ENCODE measurements around the gene MAP3K2. TPM values are rescaled to one million over a fixed set of nuclear protein-coding genes. Genes with fewer than 3 reads are reported as not detected.

MAP3K2 gene
- total and polyA plus RNA-seq, 4 donors, result 5.9 to 46.2 (median 17.0) TPM

DNA sequence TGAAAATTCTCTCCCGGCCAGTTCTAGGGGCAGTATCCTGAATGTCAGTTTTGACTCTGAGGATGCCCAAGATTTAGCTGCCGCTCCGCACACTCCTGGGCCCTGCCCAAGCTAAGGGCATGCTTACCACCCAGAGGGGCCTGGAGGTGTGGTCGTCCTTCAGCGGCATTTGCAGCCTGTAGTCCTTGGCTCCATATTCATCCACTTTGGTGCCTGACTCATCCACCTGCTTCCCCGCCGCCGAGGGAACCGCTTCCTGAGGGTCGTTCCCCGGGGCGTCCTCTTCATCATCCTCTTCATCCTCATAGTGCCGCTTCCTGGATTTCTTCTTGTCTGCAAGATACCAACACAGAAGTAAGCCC is 94.4 kb downstream of the MAP3K2 start:
- peak overlapping the region; percentile 28 to 64 for H3K27ac ChIP-seq (ENCODE audit: low read depth in 1 of 2, low read length in 2 of 2)
- DNase-seq (ENCODE audit: low spot score), result no peak
- H3K4me3 ChIP-seq (ENCODE audit: low read depth in 1 of 3, low read length in 3 of 3), result peak overlapping the region; percentile 80 to 89 (median 86)
- peaks cover 5 to 17% (median 7%) of the 10 kb centered on the region in 4 donors for H3K4me1 ChIP-seq (ENCODE audit: control insufficient read depth in 4 of 4, insufficient read depth in 4 of 4, low read length in 3 of 4)
- WGBS, result 23% methylated on average over 13 of the region's 13 CpGs
- TF ChIP-seq, protein P1, sequence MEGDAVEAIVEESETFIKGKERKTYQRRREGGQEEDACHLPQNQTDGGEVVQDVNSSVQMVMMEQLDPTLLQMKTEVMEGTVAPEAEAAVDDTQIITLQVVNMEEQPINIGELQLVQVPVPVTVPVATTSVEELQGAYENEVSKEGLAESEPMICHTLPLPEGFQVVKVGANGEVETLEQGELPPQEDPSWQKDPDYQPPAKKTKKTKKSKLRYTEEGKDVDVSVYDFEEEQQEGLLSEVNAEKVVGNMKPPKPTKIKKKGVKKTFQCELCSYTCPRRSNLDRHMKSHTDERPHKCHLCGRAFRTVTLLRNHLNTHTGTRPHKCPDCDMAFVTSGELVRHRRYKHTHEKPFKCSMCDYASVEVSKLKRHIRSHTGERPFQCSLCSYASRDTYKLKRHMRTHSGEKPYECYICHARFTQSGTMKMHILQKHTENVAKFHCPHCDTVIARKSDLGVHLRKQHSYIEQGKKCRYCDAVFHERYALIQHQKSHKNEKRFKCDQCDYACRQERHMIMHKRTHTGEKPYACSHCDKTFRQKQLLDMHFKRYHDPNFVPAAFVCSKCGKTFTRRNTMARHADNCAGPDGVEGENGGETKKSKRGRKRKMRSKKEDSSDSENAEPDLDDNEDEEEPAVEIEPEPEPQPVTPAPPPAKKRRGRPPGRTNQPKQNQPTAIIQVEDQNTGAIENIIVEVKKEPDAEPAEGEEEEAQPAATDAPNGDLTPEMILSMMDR (IDR thresholded peaks at IDR 0.05; ENCODE audit: low read depth, low read length, missing input control), result no peak
- TF ChIP-seq FOXA2 (IDR thresholded peaks at IDR 0.05) (no peak), NR2F2 (IDR thresholded peaks at IDR 0.05) (no peak), RXRA (IDR thresholded peaks at IDR 0.05) (no peak), ZBTB33 (IDR thresholded peaks at IDR 0.05) (no peak), HNF4A (conservative IDR thresholded peaks at IDR 0.05) (no peak), JUND (IDR thresholded peaks at IDR 0.05) (no peak), SP1 (IDR thresholded peaks at IDR 0.05) (no peak), TAF1 (conservative IDR thresholded peaks at IDR 0.05) (no peak), GABPA (IDR thresholded peaks at IDR 0.05 in 1 of 2, conservative IDR thresholded peaks at IDR 0.05 in 1 of 2) (no peak), YY1 (IDR thresholded peaks at IDR 0.05) (no peak)
- TF ChIP-seq, protein P2, sequence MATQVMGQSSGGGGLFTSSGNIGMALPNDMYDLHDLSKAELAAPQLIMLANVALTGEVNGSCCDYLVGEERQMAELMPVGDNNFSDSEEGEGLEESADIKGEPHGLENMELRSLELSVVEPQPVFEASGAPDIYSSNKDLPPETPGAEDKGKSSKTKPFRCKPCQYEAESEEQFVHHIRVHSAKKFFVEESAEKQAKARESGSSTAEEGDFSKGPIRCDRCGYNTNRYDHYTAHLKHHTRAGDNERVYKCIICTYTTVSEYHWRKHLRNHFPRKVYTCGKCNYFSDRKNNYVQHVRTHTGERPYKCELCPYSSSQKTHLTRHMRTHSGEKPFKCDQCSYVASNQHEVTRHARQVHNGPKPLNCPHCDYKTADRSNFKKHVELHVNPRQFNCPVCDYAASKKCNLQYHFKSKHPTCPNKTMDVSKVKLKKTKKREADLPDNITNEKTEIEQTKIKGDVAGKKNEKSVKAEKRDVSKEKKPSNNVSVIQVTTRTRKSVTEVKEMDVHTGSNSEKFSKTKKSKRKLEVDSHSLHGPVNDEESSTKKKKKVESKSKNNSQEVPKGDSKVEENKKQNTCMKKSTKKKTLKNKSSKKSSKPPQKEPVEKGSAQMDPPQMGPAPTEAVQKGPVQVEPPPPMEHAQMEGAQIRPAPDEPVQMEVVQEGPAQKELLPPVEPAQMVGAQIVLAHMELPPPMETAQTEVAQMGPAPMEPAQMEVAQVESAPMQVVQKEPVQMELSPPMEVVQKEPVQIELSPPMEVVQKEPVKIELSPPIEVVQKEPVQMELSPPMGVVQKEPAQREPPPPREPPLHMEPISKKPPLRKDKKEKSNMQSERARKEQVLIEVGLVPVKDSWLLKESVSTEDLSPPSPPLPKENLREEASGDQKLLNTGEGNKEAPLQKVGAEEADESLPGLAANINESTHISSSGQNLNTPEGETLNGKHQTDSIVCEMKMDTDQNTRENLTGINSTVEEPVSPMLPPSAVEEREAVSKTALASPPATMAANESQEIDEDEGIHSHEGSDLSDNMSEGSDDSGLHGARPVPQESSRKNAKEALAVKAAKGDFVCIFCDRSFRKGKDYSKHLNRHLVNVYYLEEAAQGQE (IDR thresholded peaks at IDR 0.05), result no peak
- TF ChIP-seq, protein P3, sequence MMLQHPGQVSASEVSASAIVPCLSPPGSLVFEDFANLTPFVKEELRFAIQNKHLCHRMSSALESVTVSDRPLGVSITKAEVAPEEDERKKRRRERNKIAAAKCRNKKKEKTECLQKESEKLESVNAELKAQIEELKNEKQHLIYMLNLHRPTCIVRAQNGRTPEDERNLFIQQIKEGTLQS (IDR thresholded peaks at IDR 0.05), result no peak
- peak overlapping the region; percentile 37 to 93 for H3K9ac ChIP-seq (ENCODE audit: low read depth in 1 of 2, low read length in 2 of 2)
- H3K27me3 ChIP-seq (ENCODE audit: control insufficient read depth in 4 of 4, insufficient read depth in 4 of 4, low read length in 3 of 4), result no peaks in the 10 kb centered on the region
- no peaks in the 10 kb centered on the region for H3K9me3 ChIP-seq (ENCODE audit: control insufficient read depth in 4 of 4, low read length in 3 of 4)
- peaks cover 6 to 37% (median 28%) of the 10 kb centered on the region in 4 donors for H3K36me3 ChIP-seq (ENCODE audit: control insufficient read depth in 4 of 4, insufficient read depth in 3 of 4, low read depth in 1 of 4, low read length in 3 of 4)

GRCh38 chr2:127288274-127288673 is 99.5 kb downstream of the MAP3K2 start:
- Histone ChIP-seq H3K9ac (ENCODE audit: low read depth in 1 of 2, low read length in 2 of 2) (no peak overlapping the region), H3K4me1 (ENCODE audit: control insufficient read depth in 4 of 4, insufficient read depth in 4 of 4, low read length in 3 of 4) (peaks cover 3 to 6% (median 4%) of the 10 kb centered on the region in 4 donors), H3K27ac (ENCODE audit: low read depth in 1 of 2, low read length in 2 of 2) (no peak overlapping the region), H3K9me3 (ENCODE audit: control insufficient read depth in 4 of 4, low read length in 3 of 4) (no peaks in the 10 kb centered on the region), H3K27me3 (ENCODE audit: control insufficient read depth in 4 of 4, insufficient read depth in 4 of 4, low read length in 3 of 4) (no peaks in the 10 kb centered on the region), H3K36me3 (ENCODE audit: control insufficient read depth in 4 of 4, insufficient read depth in 3 of 4, low read depth in 1 of 4, low read length in 3 of 4) (peaks cover 25 to 80% (median 58%) of the 10 kb centered on the region in 4 donors), H3K4me3 (ENCODE audit: low read depth in 1 of 3, low read length in 3 of 3) (no peak overlapping the region)
- 95% methylated on average over 3 of the region's 3 CpGs for WGBS
- no peak for TF ChIP-seq GABPA (IDR thresholded peaks at IDR 0.05 in 1 of 2, conservative IDR thresholded peaks at IDR 0.05 in 1 of 2)
- TF ChIP-seq HNF4G (IDR thresholded peaks at IDR 0.05), result no peak
- TF ChIP-seq ZBTB33 (IDR thresholded peaks at IDR 0.05), result no peak
- TF ChIP-seq EGR1 (IDR thresholded peaks at IDR 0.05; ENCODE audit: low read depth in 2 of 2), result no peak
- TF ChIP-seq NR2F2 (IDR thresholded peaks at IDR 0.05), result no peak
- no peak for TF ChIP-seq JUND (IDR thresholded peaks at IDR 0.05)
- DNase-seq (ENCODE audit: low spot score), result no peak

All from liver (tissue), 9 donors.